GM12878 (cell line): ENCODE results near the gene NUDCD3. TPM values are rescaled to one million over a fixed set of nuclear protein-coding genes. Genes with fewer than 3 reads are reported as not detected.

Source experiments
- ATAC-seq: fragments of 200-7000 bp; cut with Tn5 transposase; 3 replicates; pipeline ENCODE4 v1.9.1; 2020; ENCODE audit warnings: mild to moderate bottlenecking, moderate library complexity
- BruUV-seq: library from RNA; stranded (reverse); fragments of 400-500 nt; replicated peaks from 2 replicates; lab custom pipeline; 2021; lab: Mats Ljungman, UMichigan
- CTCF ChIA-PET: fragments of 300-600 bp; sonication (Branson Sonifier 250); formaldehyde crosslinking; extraction: SDS; loops from one replicate; lab custom pipeline; 2021; ENCODE audit warnings: inconsistent platforms; lab: Yijun Ruan, JAX
- POLR2A ChIA-PET: fragments of 350-600 bp; formaldehyde crosslinking; extraction: SDS; loops from one replicate; lab custom pipeline; 2021; ENCODE audit warnings: inconsistent platforms; lab: Charles Lee
- RAD21 ChIA-PET: fragments of 300-600 bp; sonication (Branson Sonifier 250); formaldehyde crosslinking; loops from one replicate; lab custom pipeline; 2023; ENCODE audit warnings: antibody characterized with exemption; ENCODE audit not compliant: unreplicated experiment; lab: Charles Lee
- SMC1A ChIA-PET: fragments of 300-600 bp; sonication (Branson Sonifier 250); formaldehyde crosslinking; loops from one replicate; lab custom pipeline; 2023; ENCODE audit not compliant: unreplicated experiment, uncharacterized antibody; lab: Charles Lee
- DNase-seq: peaks from one replicate; pipeline ENCODE4 v3.0.0-alpha.2; 2011; ENCODE audit warnings: low read depth, low spot score
- FAIRE-seq: peaks from 3 replicates; lab custom pipeline; 2011; peaks lifted over from hg19 to GRCh38; lab: Jason Lieb, UNC
- H2AFZ ChIP-seq: 2 replicates; pipeline ENCODE4 v1.6.0; 2011; ENCODE audit warnings: low read depth, low read length, control low read depth; ENCODE audit not compliant: control insufficient read depth
- H3K27ac ChIP-seq: 2 replicates; pipeline ENCODE4 v1.5.1; 2011; ENCODE audit warnings: control low read depth; ENCODE audit not compliant: control insufficient read depth, insufficient read depth
- H3K27me3 ChIP-seq, 2 experiments: replicated peaks in 1 of 2; 2 replicates each; pipeline versions ENCODE4 v1.6.0 to v1.6.1; 2011; ENCODE audit warnings: low read length in 1 of 2; ENCODE audit not compliant: control insufficient read depth in 2 of 2, insufficient read depth in 2 of 2
- H3K36me3 ChIP-seq, 2 experiments: 2 replicates each; pipeline ENCODE4 v1.5.1; 2011; ENCODE audit warnings: low read length in 1 of 2; ENCODE audit not compliant: control insufficient read depth in 2 of 2, insufficient read depth in 2 of 2
- H3K4me1 ChIP-seq: 2 replicates; pipeline ENCODE4 v1.6.1; 2011; ENCODE audit warnings: mild to moderate bottlenecking, low read length, moderate library complexity, mixed read lengths; ENCODE audit not compliant: control insufficient read depth, insufficient read depth
- H3K4me2 ChIP-seq: 2 replicates; pipeline ENCODE4 v1.6.0; 2011; ENCODE audit warnings: control low read depth; ENCODE audit not compliant: control insufficient read depth, insufficient read depth
- H3K4me3 ChIP-seq: fragments of 200-600 bp; sonication (generic); 2 replicates; pipeline ENCODE4 v1.5.1; 2016
- H3K79me2 ChIP-seq: 2 replicates; pipeline ENCODE4 v1.6.0; 2011; ENCODE audit warnings: low read length; ENCODE audit not compliant: control insufficient read depth, insufficient read depth
- H3K9ac ChIP-seq: 2 replicates; pipeline ENCODE4 v1.8.0; 2011; ENCODE audit warnings: low read length, control low read depth, mixed read lengths; ENCODE audit not compliant: control insufficient read depth, insufficient read depth
- H3K9me3 ChIP-seq: replicated peaks from 3 replicates; pipeline ENCODE4 v1.5.1; 2011; ENCODE audit warnings: mild to moderate bottlenecking, low read length; ENCODE audit not compliant: control insufficient read depth, insufficient read depth
- H4K20me1 ChIP-seq: 2 replicates; pipeline ENCODE4 v1.6.0; 2011; ENCODE audit not compliant: control insufficient read depth, insufficient read depth
- E2F8 ChIP-seq: fragments of 450-650 bp; IDR thresholded peaks from 2 replicates; pipeline ENCODE4 v1.6.1; 2018; ENCODE audit warnings: mild to moderate bottlenecking, low read depth, moderate library complexity; ENCODE audit not compliant: partially characterized antibody
- EED ChIP-seq: sonication (generic); IDR thresholded peaks from 2 replicates; pipeline ENCODE4 v1.6.1; 2016; ENCODE audit warnings: antibody characterized with exemption, low read depth
- GATAD2B ChIP-seq: fragments of 450-650 bp; conservative IDR thresholded peaks from 2 replicates; pipeline ENCODE4 v1.6.1; 2017; ENCODE audit warnings: low read depth, mild to moderate bottlenecking, moderate library complexity
- KLF5 ChIP-seq: fragments of 450-650 bp; IDR thresholded peaks from 2 replicates; pipeline ENCODE4 v1.6.1; 2014; ENCODE audit warnings: mild to moderate bottlenecking; ENCODE audit not compliant: partially characterized antibody
- PBX3 ChIP-seq: IDR thresholded peaks from 2 replicates; pipeline ENCODE4 v1.6.1; 2011; ENCODE audit warnings: mild to moderate bottlenecking, low read depth, low read length, moderate library complexity; ENCODE audit not compliant: insufficient replicate concordance
- SMAD5 ChIP-seq: IDR thresholded peaks from 2 replicates; pipeline ENCODE4 v1.6.1; 2016; ENCODE audit warnings: antibody characterized with exemption, low read depth
- ZNF384 ChIP-seq: IDR thresholded peaks from 2 replicates; pipeline ENCODE4 v1.6.1; 2012; ENCODE audit warnings: low read depth, mild to moderate bottlenecking, low read length, improper control_type of control experiment, borderline replicate concordance
- ZNF687 ChIP-seq: fragments of 450-650 bp; IDR thresholded peaks from 2 replicates; pipeline ENCODE4 v1.6.1; 2017; ENCODE audit warnings: mild to moderate bottlenecking, moderate library complexity
- ZSCAN29 ChIP-seq: fragments of 450-650 bp; IDR thresholded peaks from 2 replicates; pipeline ENCODE4 v1.6.1; 2017; ENCODE audit warnings: mild to moderate bottlenecking, moderate library complexity
- whole genome bisulfite sequencing: methylation state at CpG from one replicate; pipeline ENCODE4 v1.1.6; 2016; ENCODE audit warnings: low lambda C conversion rate; ENCODE audit not compliant: insufficient replicate concordance, insufficient coverage; ENCODE audit errors: missing lambda C conversion rate; 5-methylcytosine and 5-hydroxymethylcytosine counted together
- in situ Hi-C: fragments of 300-500 bp; cut with MboI; formaldehyde crosslinking; loops from 9 replicates; pipeline ENCODE4 v1.14.3; 2018; ENCODE audit warnings: mixed read lengths
- intact Hi-C: fragments of 100-400 bp; cut with micrococcal nuclease; formaldehyde crosslinking; loops from one replicate; pipeline ENCODE4 v1.14.2; 2022; ENCODE audit not compliant: unreplicated experiment
- polyA plus RNA-seq, 11 experiments: library from polyadenylated mRNA; depleted of rRNA in 4 of 11; unstranded in 6 of 11; stranded (reverse) in 5 of 11; fragments of >200 nt; fragmentation: Nextera tagmentation in 4 of 11; fragmentation: Illumina TruSeq in 1 of 11; extraction: Ambion mirVana in 4 of 11; extraction: Trizol in 1 of 11; gene quantifications; 1 replicate in 1 of 11; 2 replicates in 10 of 11; pipeline versions ENCODE4 v1.2.1 to v1.2.3, GENCODE V29; 2011 to 2016; ENCODE audit warnings: inconsistent platforms in 2 of 11, missing spikeins in 2 of 11, low read depth in 1 of 11
- total RNA-seq, 4 experiments: library from RNA; depleted of rRNA in 3 of 4; stranded (reverse); fragments of >200 nt in 3 of 4; fragmentation: Illumina TruSeq in 1 of 4; extraction: Trizol in 1 of 4; gene quantifications; 2 replicates each; pipeline versions ENCODE4 v1.2.1 to v1.2.3, GENCODE V29; 2013 to 2021
- TF ChIP-seq, protein P1 (sequence below): fragments of 450-650 bp; formaldehyde crosslinking; IDR thresholded peaks from 2 replicates; pipeline ENCODE4 v1.4.0; 2022; ENCODE audit warnings: mild to moderate bottlenecking, moderate library complexity

Gene NUDCD3
- total and polyA plus RNA-seq, 10 of the 15 experiments (the other 5 are each of a cell fraction or from before 2014, with no cell fraction given), result 25.0 to 89.8 (median 46.4) TPM

DNA sequence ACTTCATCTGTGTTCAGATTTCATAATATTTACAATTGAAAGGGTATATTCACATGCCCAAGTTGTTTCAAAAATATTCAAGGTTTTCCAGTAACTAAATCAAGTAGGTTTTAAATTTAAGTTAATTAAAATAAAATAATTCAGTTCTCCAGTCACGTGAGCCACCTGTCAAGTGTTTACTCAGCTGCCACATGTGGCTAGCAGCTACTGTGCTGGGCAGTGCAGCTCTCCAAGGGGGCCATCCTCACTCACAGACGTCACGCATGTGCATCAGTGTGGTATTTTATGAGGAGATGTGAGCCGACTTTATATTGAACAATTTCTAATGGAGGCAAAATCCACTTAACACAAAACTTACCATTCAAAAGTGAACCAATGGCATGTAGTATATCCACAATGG lies 95.4 kb downstream of the NUDCD3 start:
- Histone ChIP-seq H3K27me3 (no peaks in the 10 kb centered on the region), H3K27ac (no peak overlapping the region), H3K4me3 (no peak overlapping the region), H3K36me3 (peaks cover 13 to 22% of the 10 kb centered on the region in 2 experiments), H3K9me3 (no peaks in the 10 kb centered on the region), H2AFZ (no peak overlapping the region), H3K9ac (no peak overlapping the region), H3K79me2 (no peaks in the 10 kb centered on the region), H4K20me1 (no peaks in the 10 kb centered on the region), H3K4me2 (no peak overlapping the region), H3K4me1 (no peaks in the 10 kb centered on the region)
- ChIA-PET POLR2A (no interaction called here), SMC1A (no interaction called here), CTCF (no interaction called here), RAD21 (no interaction called here)
- 100% methylated on average over 4 of the region's 4 CpGs for WGBS
- no TSS peak for BruUV-seq
- DNase-seq (no peak), ATAC-seq (no peak), FAIRE-seq (no peak)
- intact Hi-C loops, result no loop called here
- in situ Hi-C loops, result no loop called here
- TF ChIP-seq, protein P1, sequence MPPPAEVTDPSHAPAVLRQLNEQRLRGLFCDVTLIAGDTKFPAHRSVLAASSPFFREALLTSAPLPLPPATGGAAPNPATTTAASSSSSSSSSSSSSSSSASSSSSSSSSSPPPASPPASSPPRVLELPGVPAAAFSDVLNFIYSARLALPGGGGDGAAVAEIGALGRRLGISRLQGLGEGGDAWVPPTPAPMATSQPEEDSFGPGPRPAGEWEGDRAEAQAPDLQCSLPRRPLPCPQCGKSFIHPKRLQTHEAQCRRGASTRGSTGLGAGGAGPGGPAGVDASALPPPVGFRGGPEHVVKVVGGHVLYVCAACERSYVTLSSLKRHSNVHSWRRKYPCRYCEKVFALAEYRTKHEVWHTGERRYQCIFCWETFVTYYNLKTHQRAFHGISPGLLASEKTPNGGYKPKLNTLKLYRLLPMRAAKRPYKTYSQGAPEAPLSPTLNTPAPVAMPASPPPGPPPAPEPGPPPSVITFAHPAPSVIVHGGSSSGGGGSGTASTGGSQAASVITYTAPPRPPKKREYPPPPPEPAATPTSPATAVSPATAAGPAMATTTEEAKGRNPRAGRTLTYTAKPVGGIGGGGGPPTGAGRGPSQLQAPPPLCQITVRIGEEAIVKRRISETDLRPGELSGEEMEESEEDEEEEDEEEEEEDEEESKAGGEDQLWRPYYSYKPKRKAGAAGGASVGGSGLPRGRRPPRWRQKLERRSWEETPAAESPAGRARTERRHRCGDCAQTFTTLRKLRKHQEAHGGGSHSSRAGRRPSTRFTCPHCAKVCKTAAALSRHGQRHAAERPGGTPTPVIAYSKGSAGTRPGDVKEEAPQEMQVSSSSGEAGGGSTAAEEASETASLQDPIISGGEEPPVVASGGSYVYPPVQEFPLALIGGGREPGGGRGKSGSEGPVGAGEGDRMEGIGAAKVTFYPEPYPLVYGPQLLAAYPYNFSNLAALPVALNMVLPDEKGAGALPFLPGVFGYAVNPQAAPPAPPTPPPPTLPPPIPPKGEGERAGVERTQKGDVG, result no peak
- TF ChIP-seq ZSCAN29, result no peak
- TF ChIP-seq SMAD5, result no peak
- no peak for TF ChIP-seq ZNF687
- TF ChIP-seq KLF5, result no peak
- no peak for TF ChIP-seq ZNF384
- no peak for TF ChIP-seq PBX3
- no peak for TF ChIP-seq E2F8
- no peak for TF ChIP-seq GATAD2B
- TF ChIP-seq EED, result no peak
